ENCODE measurements around the gene CLK2. TPM values are rescaled to one million over a fixed set of nuclear protein-coding genes. Genes with fewer than 3 reads are reported as not detected.
"Not testable (repeated sequence)": the region's sequence is repeated elsewhere in the genome, so short reads cannot be mapped to it uniquely, and the experiment has no call there.

The CLK2 gene
- total and polyA plus RNA-seq, 2 of the 8 experiments (the other 6 are each of a cell fraction or from before 2014, with no cell fraction given): 62.2 to 76.0 TPM

GRCh38 chr1:155235375-155235774, 37.9 kb downstream of the CLK2 start:
- POLR2A ChIA-PET (ENCODE audit: partially characterized antibody); H3K79me1 ChIP-seq (ENCODE audit: low read depth, low read length); H2BK120ac ChIP-seq (replicated peaks; ENCODE audit: low read depth, low read length); H3K9me3 ChIP-seq (ENCODE audit: insufficient read depth in 2 of 2, low read depth in 1 of 2, low read length in 1 of 2); FAIRE-seq; H3K4me3 ChIP-seq (ENCODE audit: extremely low read depth in 1 of 4, insufficient read depth in 2 of 4, low read depth in 3 of 4, low read length in 4 of 4); H3K27me3 ChIP-seq (replicated peaks in 1 of 4; ENCODE audit: control insufficient read depth in 3 of 4, extremely low read depth in 1 of 4, insufficient read depth in 3 of 4, low read length in 3 of 4); H2AK5ac ChIP-seq (ENCODE audit: low read depth, low read length); H3K27ac ChIP-seq (ENCODE audit: low read depth, low read length); H2BK12ac ChIP-seq (ENCODE audit: low read depth, low read length); H2BK15ac ChIP-seq (ENCODE audit: low read length); H3K23ac ChIP-seq (ENCODE audit: insufficient read length); H3K18ac ChIP-seq (ENCODE audit: extremely low read depth, low read length); CTCF ChIA-PET (ENCODE audit: partially characterized antibody); H3K4me1 ChIP-seq (replicated peaks in 1 of 4; ENCODE audit: control insufficient read depth in 3 of 4, insufficient read depth in 4 of 4, low read length in 3 of 4); DNase-seq (ENCODE audit: low read depth in 1 of 2, low spot score in 2 of 2); H3K23me2 ChIP-seq (ENCODE audit: low read depth, low read length); H4K8ac ChIP-seq (ENCODE audit: extremely low read depth, insufficient read depth, low read length); H2AFZ ChIP-seq (ENCODE audit: low read length); H3K79me2 ChIP-seq (ENCODE audit: control insufficient read depth in 1 of 2, insufficient read depth in 2 of 2, low read length in 2 of 2); H3K14ac ChIP-seq (ENCODE audit: insufficient read length); H3K4ac ChIP-seq (replicated peaks; ENCODE audit: insufficient read length, low read depth, low read length); H3K36me3 ChIP-seq (ENCODE audit: control insufficient read depth in 2 of 4, insufficient read depth in 4 of 4, low read length in 3 of 4); H3K56ac ChIP-seq (replicated peaks; ENCODE audit: insufficient read length, low read depth, low read length); H2BK20ac ChIP-seq (ENCODE audit: low read length); H4K5ac ChIP-seq (ENCODE audit: insufficient read length, low read depth, low read length); H4K91ac ChIP-seq (replicated peaks; ENCODE audit: insufficient read length, low read length); H4K20me1 ChIP-seq (replicated peaks in 1 of 2; ENCODE audit: control insufficient read depth in 1 of 2, insufficient read depth in 2 of 2, low read length in 2 of 2); H3K4me2 ChIP-seq (ENCODE audit: insufficient read depth in 1 of 2, low read depth in 2 of 2, low read length in 2 of 2); H3K9ac ChIP-seq (replicated peaks in 1 of 4; ENCODE audit: extremely low read depth in 1 of 4, low read depth in 3 of 4, low read length in 3 of 4); H2BK5ac ChIP-seq (ENCODE audit: low read depth, low read length): not testable (repeated sequence)
- 86% methylated on average over 5 of the region's 9 CpGs; no CpG with 5 or more reads in 1 of the 2 experiments for WGBS, 2 experiments (ENCODE audit: extremely low coverage in 1 of 2, insufficient coverage in 1 of 2, insufficient read length in 1 of 2, insufficient replicate concordance in 2 of 2, low coverage in 1 of 2, low lambda C conversion rate in 2 of 2, missing lambda C conversion rate in 1 of 2)

GRCh38 chr1:155233502-155233901, 39.8 kb downstream of the CLK2 start:
- H3K4me3 ChIP-seq (ENCODE audit: extremely low read depth in 1 of 4, insufficient read depth in 2 of 4, low read depth in 3 of 4, low read length in 4 of 4); H2BK12ac ChIP-seq (ENCODE audit: low read depth, low read length); H3K4ac ChIP-seq (replicated peaks; ENCODE audit: insufficient read length, low read depth, low read length); POLR2A ChIA-PET (ENCODE audit: partially characterized antibody); H2AK5ac ChIP-seq (ENCODE audit: low read depth, low read length); H3K23me2 ChIP-seq (ENCODE audit: low read depth, low read length); DNase-seq (ENCODE audit: low read depth in 1 of 2, low spot score in 2 of 2); H2BK5ac ChIP-seq (ENCODE audit: low read depth, low read length); H3K27me3 ChIP-seq (replicated peaks in 1 of 4; ENCODE audit: control insufficient read depth in 3 of 4, extremely low read depth in 1 of 4, insufficient read depth in 3 of 4, low read length in 3 of 4); FAIRE-seq; H4K20me1 ChIP-seq (replicated peaks in 1 of 2; ENCODE audit: control insufficient read depth in 1 of 2, insufficient read depth in 2 of 2, low read length in 2 of 2); H2BK20ac ChIP-seq (ENCODE audit: low read length); H4K91ac ChIP-seq (replicated peaks; ENCODE audit: insufficient read length, low read length); H3K4me1 ChIP-seq (replicated peaks in 1 of 4; ENCODE audit: control insufficient read depth in 3 of 4, insufficient read depth in 4 of 4, low read length in 3 of 4); CTCF ChIA-PET (ENCODE audit: partially characterized antibody); H2AFZ ChIP-seq (ENCODE audit: low read length); H3K27ac ChIP-seq (ENCODE audit: low read depth, low read length); H3K4me2 ChIP-seq (ENCODE audit: insufficient read depth in 1 of 2, low read depth in 2 of 2, low read length in 2 of 2); H3K79me2 ChIP-seq (ENCODE audit: control insufficient read depth in 1 of 2, insufficient read depth in 2 of 2, low read length in 2 of 2); H3K56ac ChIP-seq (replicated peaks; ENCODE audit: insufficient read length, low read depth, low read length); H3K79me1 ChIP-seq (ENCODE audit: low read depth, low read length); H4K5ac ChIP-seq (ENCODE audit: insufficient read length, low read depth, low read length); H3K18ac ChIP-seq (ENCODE audit: extremely low read depth, low read length); H2BK15ac ChIP-seq (ENCODE audit: low read length); H3K36me3 ChIP-seq (ENCODE audit: control insufficient read depth in 2 of 4, insufficient read depth in 4 of 4, low read length in 3 of 4); H2BK120ac ChIP-seq (replicated peaks; ENCODE audit: low read depth, low read length); H3K9ac ChIP-seq (replicated peaks in 1 of 4; ENCODE audit: extremely low read depth in 1 of 4, low read depth in 3 of 4, low read length in 3 of 4); H3K14ac ChIP-seq (ENCODE audit: insufficient read length); H3K23ac ChIP-seq (ENCODE audit: insufficient read length); H4K8ac ChIP-seq (ENCODE audit: extremely low read depth, insufficient read depth, low read length); H3K9me3 ChIP-seq (ENCODE audit: insufficient read depth in 2 of 2, low read depth in 1 of 2, low read length in 1 of 2): not testable (repeated sequence)
- 83% methylated on average over 1 of the region's 5 CpGs; no CpG with 5 or more reads in 1 of the 2 experiments for WGBS, 2 experiments (ENCODE audit: extremely low coverage in 1 of 2, insufficient coverage in 1 of 2, insufficient read length in 1 of 2, insufficient replicate concordance in 2 of 2, low coverage in 1 of 2, low lambda C conversion rate in 2 of 2, missing lambda C conversion rate in 1 of 2)

All from H1 (cell line).